T-helper 1 cell (primary cell): ENCODE results near the gene TMEM213.
A peak's percentile ranks its signal among the peaks of the same experiment; 100 is the strongest.
"Not testable (repeated sequence)": the region's sequence is repeated elsewhere in the genome, so short reads cannot be mapped to it uniquely, and the experiment has no call there.

ENCODE experiments used
- DNase-seq, 5 donors: peaks; one replicate each; pipeline ENCODE4 v3.0.0-alpha.2; 2012 to 2020
- total RNA-seq, 4 donors: gene quantifications; one replicate each; lab custom pipeline; 2026; lab: John Stamatoyannopoulos, UW

Gene TMEM213
- total RNA-seq = 0 to 0.12 (median 0) reads per million in 4 donors

- peak in 1 of 5 donors; percentile 65 for DNase-seq
Observed at GRCh38 chr7:138797715-138798320, at the start of gene TMEM213, which contains the start of gene ATP6V0A4. TMEM213 (plus strand) TSS chr7:138797994; CDS start chr7:138798105, 111 bp downstream. ATP6V0A4 (minus strand) TSS chr7:138798196; CDS start chr7:138771247, 26,949 bp downstream.

GRCh38 chr7:138748666-138749065 lies 49.1 kb upstream of the TMEM213 start:
- DNase-seq = no peak

GRCh38 chr7:138749960-138750359 lies 47.8 kb upstream of the TMEM213 start:
- DNase-seq = peak in 1 of 5 donors; percentile 29

- no peak for DNase-seq
Observed at GRCh38 chr7:138750473-138750872, 47.3 kb upstream of the TMEM213 start.

GRCh38 chr7:138750901-138751464 lies 46.8 kb upstream of the TMEM213 start:
- DNase-seq = no peak

GRCh38 chr7:138752518-138753149 lies 45.2 kb upstream of the TMEM213 start:
- peak; percentile 83 to 100 (median 89) for DNase-seq

- no peak for DNase-seq
Observed at GRCh38 chr7:138753150-138753518, 44.7 kb upstream of the TMEM213 start.

- DNase-seq = peak in 1 of 5 donors; percentile 36
Observed at GRCh38 chr7:138753610-138754009, 44.2 kb upstream of the TMEM213 start.

GRCh38 chr7:138755331-138755747 lies 42.5 kb upstream of the TMEM213 start:
- DNase-seq = no peak

- no peak for DNase-seq
Observed at GRCh38 chr7:138755842-138756590, 41.8 kb upstream of the TMEM213 start.

GRCh38 chr7:138756591-138757242 lies 41.1 kb upstream of the TMEM213 start:
- peak in 1 of 5 donors; percentile 36 for DNase-seq

- DNase-seq = no peak
Observed at GRCh38 chr7:138768241-138768640, 29.6 kb upstream of the TMEM213 start.

- no peak for DNase-seq
Observed at GRCh38 chr7:138770904-138771303, 26.9 kb upstream of the TMEM213 start.

GRCh38 chr7:138773176-138773575 lies 24.6 kb upstream of the TMEM213 start:
- no peak for DNase-seq

- no peak for DNase-seq
Observed at GRCh38 chr7:138773817-138774216, 24.0 kb upstream of the TMEM213 start.

GRCh38 chr7:138776166-138776833 lies 21.5 kb upstream of the TMEM213 start:
- no peak for DNase-seq

GRCh38 chr7:138781004-138781403 lies 16.8 kb upstream of the TMEM213 start:
- no peak for DNase-seq

GRCh38 chr7:138784692-138785091 lies 13.1 kb upstream of the TMEM213 start:
- DNase-seq = no peak

GRCh38 chr7:138785587-138786437 lies 12.0 kb upstream of the TMEM213 start:
- DNase-seq = no peak

- DNase-seq = no peak
Observed at GRCh38 chr7:138796038-138796615, 1.7 kb upstream of the TMEM213 start.

- not testable (repeated sequence) for DNase-seq
Observed at GRCh38 chr7:138797046-138797445, 748 bp upstream of the TMEM213 start.
